MM.1S (cell line): ENCODE results near the gene RNFT2.
"Not testable (repeated sequence)": the region's sequence is repeated elsewhere in the genome, so short reads cannot be mapped to it uniquely, and the experiment has no call there.

Experiments used
- DNase-seq: peaks from one replicate; pipeline ENCODE4 v3.0.0-alpha.2; 2015
- H2AFZ ChIP-seq: fragments of 300-600 bp; sonication (generic); 2 replicates; pipeline ENCODE4 v1.6.0; 2016; ENCODE audit warnings: antibody characterized with exemption, low read length
- H3F3A ChIP-seq: fragments of 300-600 bp; sonication (generic); 2 replicates; pipeline ENCODE4 v1.6.1; 2016; ENCODE audit warnings: mild to moderate bottlenecking, antibody characterized with exemption, low read length, moderate library complexity, mixed read lengths; ENCODE audit not compliant: insufficient read depth
- H3K27ac ChIP-seq: fragments of 300-600 bp; sonication (generic); 2 replicates; pipeline ENCODE4 v1.5.1; 2016; ENCODE audit warnings: mild to moderate bottlenecking, low read length
- H3K27me3 ChIP-seq: fragments of 300-600 bp; sonication (generic); replicated peaks from 2 replicates; pipeline ENCODE4 v1.6.0; 2016; ENCODE audit warnings: low read length; ENCODE audit not compliant: insufficient read depth
- H3K36me3 ChIP-seq: fragments of 300-600 bp; sonication (generic); replicated peaks from 2 replicates; pipeline ENCODE4 v1.6.1; 2016; ENCODE audit warnings: mild to moderate bottlenecking, low read length, mixed read lengths; ENCODE audit not compliant: insufficient read depth
- H3K4me1 ChIP-seq: fragments of 300-600 bp; sonication (generic); 2 replicates; pipeline ENCODE4 v1.6.1; 2016; ENCODE audit warnings: low read length, mixed read lengths
- H3K4me2 ChIP-seq: fragments of 300-600 bp; sonication (generic); 2 replicates; pipeline ENCODE4 v1.6.0; 2016; ENCODE audit warnings: low read depth, low read length
- H3K4me3 ChIP-seq: fragments of 300-600 bp; sonication (generic); 2 replicates; pipeline ENCODE4 v1.5.1; 2016; ENCODE audit warnings: low read length, mixed read lengths
- H3K79me2 ChIP-seq: fragments of 300-600 bp; sonication (generic); 2 replicates; pipeline ENCODE4 v1.6.1; 2016; ENCODE audit warnings: mixed run types, low read length, mixed read lengths
- H3K9ac ChIP-seq: fragments of 300-600 bp; sonication (generic); 2 replicates; pipeline ENCODE4 v1.6.1; 2016; ENCODE audit warnings: low read length, mixed read lengths
- H3K9me2 ChIP-seq: fragments of 300-600 bp; sonication (generic); replicated peaks from 2 replicates; pipeline ENCODE4 v1.6.1; 2016; ENCODE audit warnings: mild to moderate bottlenecking, low read length, mixed read lengths; ENCODE audit not compliant: insufficient read depth
- H3K9me3 ChIP-seq: fragments of 300-600 bp; sonication (generic); replicated peaks from 2 replicates; pipeline ENCODE4 v1.6.1; 2016; ENCODE audit warnings: mild to moderate bottlenecking, low read length, mixed read lengths; ENCODE audit not compliant: insufficient read depth
- H4K20me1 ChIP-seq: fragments of 300-600 bp; sonication (generic); 2 replicates; pipeline ENCODE4 v1.6.1; 2016; ENCODE audit warnings: mild to moderate bottlenecking, low read length, moderate library complexity, mixed read lengths; ENCODE audit not compliant: insufficient read depth
- EZH2 ChIP-seq: fragments of 300-600 bp; sonication (generic); optimal IDR thresholded peaks from 2 replicates; pipeline ENCODE3; 2017; ENCODE audit warnings: low read depth, mild to moderate bottlenecking, antibody characterized with exemption, low read length, mixed read lengths
- EZH2phosphoT487 ChIP-seq: fragments of 300-600 bp; sonication (generic); IDR thresholded peaks from 2 replicates; pipeline ENCODE4 v1.6.1; 2018; ENCODE audit warnings: antibody characterized with exemption, low read length
- TF ChIP-seq, protein P1 (sequence below): fragments of 300-600 bp; sonication (generic); IDR thresholded peaks from 2 replicates; pipeline ENCODE4 v1.5.1; 2016; ENCODE audit warnings: antibody characterized with exemption, low read length, mixed read lengths

The RNFT2 gene

DNA sequence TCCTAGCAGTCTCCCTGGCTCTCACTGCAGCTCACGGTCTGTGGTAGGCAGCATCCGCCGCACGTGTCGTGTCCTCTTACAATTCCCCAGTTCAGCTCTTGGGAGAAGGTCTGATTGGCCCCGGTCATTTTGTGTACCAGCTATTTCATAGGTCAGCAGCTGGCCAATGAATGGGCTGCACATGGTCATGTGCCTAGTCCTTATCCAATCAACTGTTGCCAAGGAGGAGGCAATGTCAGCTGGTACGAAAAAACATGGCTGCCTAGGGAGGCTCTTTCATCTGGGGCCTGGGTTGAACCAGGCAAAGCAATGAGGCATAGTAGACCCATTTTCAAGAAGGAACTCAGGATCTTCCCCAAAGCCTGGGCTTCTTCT is 46.1 kb downstream of the RNFT2 start:
- Histone ChIP-seq H2AFZ (no peak overlapping the region), H3K9ac (no peak overlapping the region), H3K27ac (no peak overlapping the region), H3K4me2 (no peak overlapping the region), H3K4me1 (no peaks in the 10 kb centered on the region), H3K79me2 (no peaks in the 10 kb centered on the region), H3K9me2 (no peaks in the 10 kb centered on the region), H3K36me3 (no peaks in the 10 kb centered on the region), H3F3A (no peaks in the 10 kb centered on the region), H3K9me3 (no peaks in the 10 kb centered on the region), H3K4me3 (no peak overlapping the region), H4K20me1 (no peaks in the 10 kb centered on the region), H3K27me3 (no peaks in the 10 kb centered on the region)
- no peak for DNase-seq
- TF ChIP-seq EZH2phosphoT487 = no peak
- no peak for TF ChIP-seq EZH2
- TF ChIP-seq, protein P1, sequence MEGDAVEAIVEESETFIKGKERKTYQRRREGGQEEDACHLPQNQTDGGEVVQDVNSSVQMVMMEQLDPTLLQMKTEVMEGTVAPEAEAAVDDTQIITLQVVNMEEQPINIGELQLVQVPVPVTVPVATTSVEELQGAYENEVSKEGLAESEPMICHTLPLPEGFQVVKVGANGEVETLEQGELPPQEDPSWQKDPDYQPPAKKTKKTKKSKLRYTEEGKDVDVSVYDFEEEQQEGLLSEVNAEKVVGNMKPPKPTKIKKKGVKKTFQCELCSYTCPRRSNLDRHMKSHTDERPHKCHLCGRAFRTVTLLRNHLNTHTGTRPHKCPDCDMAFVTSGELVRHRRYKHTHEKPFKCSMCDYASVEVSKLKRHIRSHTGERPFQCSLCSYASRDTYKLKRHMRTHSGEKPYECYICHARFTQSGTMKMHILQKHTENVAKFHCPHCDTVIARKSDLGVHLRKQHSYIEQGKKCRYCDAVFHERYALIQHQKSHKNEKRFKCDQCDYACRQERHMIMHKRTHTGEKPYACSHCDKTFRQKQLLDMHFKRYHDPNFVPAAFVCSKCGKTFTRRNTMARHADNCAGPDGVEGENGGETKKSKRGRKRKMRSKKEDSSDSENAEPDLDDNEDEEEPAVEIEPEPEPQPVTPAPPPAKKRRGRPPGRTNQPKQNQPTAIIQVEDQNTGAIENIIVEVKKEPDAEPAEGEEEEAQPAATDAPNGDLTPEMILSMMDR = no peak

DNA sequence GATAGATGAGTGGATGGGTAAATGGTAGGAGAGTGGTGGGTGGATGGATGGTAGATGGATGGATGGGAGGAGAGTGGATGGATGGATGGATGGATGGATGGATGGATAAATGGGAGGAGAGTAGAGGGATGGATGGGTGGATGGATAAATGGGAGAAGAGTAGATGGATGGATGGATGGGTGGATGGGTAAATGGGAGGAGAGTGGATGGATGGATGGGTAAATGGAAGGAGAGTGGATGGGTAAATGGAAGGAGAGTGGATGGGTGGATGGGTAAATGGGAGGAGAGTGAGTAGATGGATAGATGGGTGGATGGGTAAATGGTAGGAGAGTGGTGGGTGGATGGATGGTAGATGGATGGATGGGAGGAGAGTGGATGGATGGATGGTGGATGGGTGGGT is 51.4 kb downstream of the RNFT2 start:
- H3K4me2 ChIP-seq, H3F3A ChIP-seq, H3K9ac ChIP-seq, H3K36me3 ChIP-seq, H3K27me3 ChIP-seq, DNase-seq, H3K4me3 ChIP-seq, H3K27ac ChIP-seq, H3K9me2 ChIP-seq, H3K79me2 ChIP-seq, H4K20me1 ChIP-seq, H3K4me1 ChIP-seq, H2AFZ ChIP-seq, H3K9me3 ChIP-seq: not testable (repeated sequence)

DNA sequence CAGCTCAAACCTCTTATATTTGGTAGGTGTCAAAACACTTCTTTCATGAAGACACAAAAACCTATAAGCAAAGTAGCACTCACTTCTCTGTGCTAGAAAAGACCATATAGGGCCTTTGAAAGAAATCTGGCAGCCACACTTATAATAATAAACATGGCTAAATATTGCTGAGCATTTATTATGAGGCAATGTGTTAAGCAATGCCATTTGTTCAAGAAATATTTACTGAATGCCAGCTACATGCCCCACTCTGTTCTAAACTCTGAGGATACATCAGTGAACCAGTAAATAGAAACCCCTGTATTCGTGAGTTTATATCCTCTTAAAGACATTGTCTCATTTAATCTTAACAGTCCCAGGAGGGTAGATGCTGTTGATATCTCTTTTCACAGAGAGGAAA is 52.0 kb downstream of the RNFT2 start:
- Histone ChIP-seq H3K4me1 (no peaks in the 10 kb centered on the region), H3K9me2 (no peaks in the 10 kb centered on the region), H4K20me1 (no peaks in the 10 kb centered on the region), H3K27ac (no peak overlapping the region), H3K4me2 (no peak overlapping the region), H2AFZ (no peak overlapping the region), H3K4me3 (no peak overlapping the region), H3K79me2 (no peaks in the 10 kb centered on the region), H3K36me3 (no peaks in the 10 kb centered on the region), H3K9ac (no peak overlapping the region), H3K27me3 (no peaks in the 10 kb centered on the region), H3K9me3 (no peaks in the 10 kb centered on the region), H3F3A (no peaks in the 10 kb centered on the region)
- no peak for TF ChIP-seq EZH2phosphoT487
- TF ChIP-seq, protein P1 = no peak
- TF ChIP-seq EZH2 = no peak
- DNase-seq = no peak

DNA sequence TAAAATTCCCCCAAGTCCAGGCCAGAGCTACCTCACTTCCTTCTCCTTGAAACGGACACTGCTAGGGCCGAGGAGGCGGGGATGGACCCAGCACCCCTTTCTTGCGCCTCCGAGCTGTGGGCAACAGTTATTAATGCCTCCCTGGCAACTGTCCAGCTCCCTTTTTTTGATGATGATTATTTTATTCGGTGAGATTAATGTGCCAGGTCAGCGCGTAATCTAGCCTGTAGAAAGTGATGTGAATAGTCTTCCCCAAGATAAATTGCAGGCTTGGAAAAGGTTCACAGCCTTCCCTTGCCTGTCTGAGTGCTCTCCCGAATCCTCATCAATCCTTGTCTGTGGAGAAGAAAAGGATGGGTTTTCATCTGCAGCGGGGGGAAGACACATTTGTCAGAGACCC is 54.3 kb downstream of the RNFT2 start:
- Histone ChIP-seq H3K36me3 (no peaks in the 10 kb centered on the region), H3K4me2 (no peak overlapping the region), H3K9me2 (no peaks in the 10 kb centered on the region), H3K4me1 (no peaks in the 10 kb centered on the region), H3K9ac (no peak overlapping the region), H4K20me1 (no peaks in the 10 kb centered on the region), H3K4me3 (no peak overlapping the region), H3F3A (no peaks in the 10 kb centered on the region), H3K27ac (no peak overlapping the region), H3K9me3 (no peaks in the 10 kb centered on the region), H3K27me3 (no peaks in the 10 kb centered on the region), H2AFZ (no peak overlapping the region), H3K79me2 (no peaks in the 10 kb centered on the region)
- TF ChIP-seq EZH2phosphoT487 (no peak), EZH2 (no peak)
- TF ChIP-seq, protein P1 = no peak
- DNase-seq = no peak
